ENCODE data around the gene ZDHHC1. TPM values are rescaled to one million over a fixed set of nuclear protein-coding genes. Genes with fewer than 3 reads are reported as not detected.

The ZDHHC1 gene
- total RNA-seq, 2 donors from 2014 or later: 8.4 to 10.6 TPM

DNA sequence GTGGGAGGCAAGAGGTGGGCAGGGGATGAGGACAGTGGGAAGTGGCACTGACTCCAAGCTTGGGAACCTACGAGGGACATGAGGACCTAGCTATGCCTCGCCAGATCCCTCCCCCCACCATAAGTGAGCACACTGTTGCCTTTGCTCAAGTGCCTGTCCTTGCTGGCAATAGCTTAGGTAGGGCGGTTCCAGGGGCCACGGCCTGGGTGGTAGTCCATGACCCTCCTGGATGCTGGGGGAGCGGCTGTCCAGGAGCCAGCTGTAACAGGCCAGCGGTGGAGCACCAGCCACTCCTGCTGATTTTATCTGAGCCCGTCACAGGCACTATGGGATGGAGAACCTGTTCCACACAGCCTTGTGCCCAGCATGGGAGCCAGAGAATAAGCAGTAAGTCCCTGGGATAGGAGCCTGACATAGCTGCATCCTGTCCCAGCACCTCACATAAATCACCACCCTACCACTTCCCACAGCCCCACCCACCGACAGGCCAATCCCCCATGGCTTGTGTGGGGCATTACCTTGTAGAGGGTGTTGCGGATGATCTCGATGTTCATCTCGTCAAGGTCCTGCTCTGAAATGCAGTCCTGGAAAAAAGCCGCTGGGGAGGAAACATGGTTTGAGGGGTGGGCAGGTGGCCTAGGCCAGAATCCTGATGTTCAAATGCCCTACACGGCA lies 26.4 kb upstream of the ZDHHC1 start:
- Histone ChIP-seq H3K4me3 (ENCODE audit: low read length) (no peak overlapping the region), H3K4me1 (ENCODE audit: control insufficient read depth, insufficient read depth, low read length) (no peaks in the 10 kb centered on the region), H3K27ac (ENCODE audit: low read depth, low read length) (no peak overlapping the region), H3K9me3 (ENCODE audit: control insufficient read depth, low read length) (no peaks in the 10 kb centered on the region), H3K9ac (ENCODE audit: extremely low read depth, low read length, poor library complexity, severe bottlenecking) (no peak overlapping the region), H3K27me3 (ENCODE audit: control insufficient read depth, insufficient read depth, low read length, poor library complexity, severe bottlenecking) (no peaks in the 10 kb centered on the region), H3K36me3 (ENCODE audit: control insufficient read depth, insufficient read depth, low read length) (peaks cover 10% of the 10 kb centered on the region)
- Mint-ChIP-seq H3K4me1 (peaks cover 3% of the 10 kb centered on the region), H3K27ac (no peak overlapping the region), H3K27me3 (ENCODE audit: insufficient read depth) (no peaks in the 10 kb centered on the region), H3K36me3 (ENCODE audit: low read depth) (peaks cover 25% of the 10 kb centered on the region), H3K9me3 (no peaks in the 10 kb centered on the region), H3K4me3 (no peak overlapping the region)
- TF ChIP-seq CTCF (conservative IDR thresholded peaks at IDR 0.05): no peak
- no peak for DNase-seq
- 96 to 99% methylated on average over 8 to 13 of the region's 13 CpGs for WGBS, 2 experiments (ENCODE audit: insufficient coverage in 1 of 2, insufficient read length in 1 of 2)

GRCh38 chr16:67441907-67442306 lies 25.6 kb upstream of the ZDHHC1 start:
- Histone ChIP-seq H3K27ac (ENCODE audit: low read depth, low read length) (no peak overlapping the region), H3K4me1 (ENCODE audit: control insufficient read depth, insufficient read depth, low read length) (no peaks in the 10 kb centered on the region), H3K27me3 (ENCODE audit: control insufficient read depth, insufficient read depth, low read length, poor library complexity, severe bottlenecking) (no peaks in the 10 kb centered on the region), H3K9me3 (ENCODE audit: control insufficient read depth, low read length) (no peaks in the 10 kb centered on the region), H3K4me3 (ENCODE audit: low read length) (no peak overlapping the region), H3K9ac (ENCODE audit: extremely low read depth, low read length, poor library complexity, severe bottlenecking) (no peak overlapping the region), H3K36me3 (ENCODE audit: control insufficient read depth, insufficient read depth, low read length) (peaks cover 10% of the 10 kb centered on the region)
- H3K36me3 Mint-ChIP-seq (ENCODE audit: low read depth): peaks cover 25% of the 10 kb centered on the region
- H3K9me3 Mint-ChIP-seq: no peaks in the 10 kb centered on the region
- TF ChIP-seq CTCF (conservative IDR thresholded peaks at IDR 0.05): no peak
- peaks cover 3% of the 10 kb centered on the region for H3K4me1 Mint-ChIP-seq
- no peaks in the 10 kb centered on the region for H3K27me3 Mint-ChIP-seq (ENCODE audit: insufficient read depth)
- 54 to 88% methylated on average over 2 to 5 of the region's 5 CpGs for WGBS, 2 experiments (ENCODE audit: insufficient coverage in 1 of 2, insufficient read length in 1 of 2)
- DNase-seq: no peak
- H3K4me3 Mint-ChIP-seq: no peak overlapping the region
- H3K27ac Mint-ChIP-seq: no peak overlapping the region

DNA sequence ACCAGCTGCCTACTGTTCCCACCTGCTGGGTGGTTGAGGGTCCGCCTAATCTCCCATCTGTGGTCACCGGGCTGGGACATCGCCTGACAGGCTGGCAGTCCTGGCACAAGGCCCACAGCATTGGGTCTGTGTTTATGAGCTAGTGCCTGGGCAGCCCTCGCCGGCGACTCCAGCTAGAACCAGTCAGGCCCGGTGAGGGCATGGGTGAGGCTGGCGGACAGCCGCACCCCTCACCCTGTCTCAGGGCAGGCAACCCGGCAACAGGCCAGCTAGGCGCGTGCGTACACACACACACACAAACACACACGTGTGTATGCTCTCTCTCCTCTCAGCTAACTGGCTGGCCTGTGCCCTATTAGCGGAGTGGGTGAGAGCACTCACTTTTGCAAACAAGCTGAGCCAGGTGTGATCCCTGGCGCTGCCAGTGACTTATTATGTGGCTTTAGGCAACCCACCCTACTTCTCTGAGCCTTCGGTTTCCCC lies 25.0 kb upstream of the ZDHHC1 start:
- 94 to 96% methylated on average over 11 to 17 of the region's 17 CpGs for WGBS, 2 experiments (ENCODE audit: insufficient coverage in 1 of 2, insufficient read length in 1 of 2)
- Histone ChIP-seq H3K4me3 (ENCODE audit: low read length) (no peak overlapping the region), H3K36me3 (ENCODE audit: control insufficient read depth, insufficient read depth, low read length) (peaks cover 10% of the 10 kb centered on the region), H3K27me3 (ENCODE audit: control insufficient read depth, insufficient read depth, low read length, poor library complexity, severe bottlenecking) (no peaks in the 10 kb centered on the region), H3K9ac (ENCODE audit: extremely low read depth, low read length, poor library complexity, severe bottlenecking) (no peak overlapping the region), H3K27ac (ENCODE audit: low read depth, low read length) (no peak overlapping the region), H3K9me3 (ENCODE audit: control insufficient read depth, low read length) (no peaks in the 10 kb centered on the region), H3K4me1 (ENCODE audit: control insufficient read depth, insufficient read depth, low read length) (no peaks in the 10 kb centered on the region)
- Mint-ChIP-seq H3K9me3 (no peaks in the 10 kb centered on the region), H3K27ac (no peak overlapping the region), H3K4me3 (no peak overlapping the region), H3K36me3 (ENCODE audit: low read depth) (peaks cover 22% of the 10 kb centered on the region), H3K27me3 (ENCODE audit: insufficient read depth) (no peaks in the 10 kb centered on the region), H3K4me1 (peaks cover 3% of the 10 kb centered on the region)
- no peak for TF ChIP-seq CTCF (conservative IDR thresholded peaks at IDR 0.05)
- no peak for DNase-seq

Data from endodermal cell (in vitro differentiated cells).